Right atrium auricular region (tissue), 2 donors: ENCODE data around the gene CCBE1. TPM values are rescaled to one million over a fixed set of nuclear protein-coding genes. Genes with fewer than 3 reads are reported as not detected.

Experiments
- DNase-seq: peaks from one replicate; pipeline ENCODE4 v3.0.0-alpha.2; 2019; ENCODE audit warnings: low spot score
- H3K27ac ChIP-seq, 2 donors: fragments of 200-600 bp; sonication (generic); 1 replicate in 1 of 2; 2 replicates in 1 of 2; pipeline ENCODE4 v1.5.1; 2016 to 2019
- H3K27me3 ChIP-seq, 2 donors: fragments of 200-600 bp; sonication (generic); one replicate each; pipeline versions ENCODE4 v1.5.1 to v1.6.0; 2017 to 2019
- H3K36me3 ChIP-seq: fragments of 200-600 bp; sonication (generic); one replicate; pipeline ENCODE4 v1.5.1; 2016
- H3K4me1 ChIP-seq, 2 donors: fragments of 200-600 bp; sonication (generic); one replicate each; pipeline versions ENCODE4 v1.5.1 to v1.6.0; 2017 to 2019
- H3K4me3 ChIP-seq, 2 donors: fragments of 200-600 bp; sonication (generic); 1 replicate in 1 of 2; 2 replicates in 1 of 2; pipeline ENCODE4 v1.5.1; 2017 to 2019; ENCODE audit warnings: mild to moderate bottlenecking in 1 of 2, moderate library complexity in 1 of 2
- H3K9me3 ChIP-seq, 2 donors: fragments of 200-600 bp; sonication (generic); one replicate each; pipeline ENCODE4 v1.5.1; 2019
- total RNA-seq, 2 donors: library from RNA; depleted of rRNA; stranded (reverse); fragments of >200 nt; gene quantifications; one replicate each; pipeline ENCODE4 v1.1.0, GENCODE V29; 2016
- TF ChIP-seq, protein P1 (sequence below), 2 donors: fragments of 200-600 bp; sonication (generic); IDR thresholded peaks; one replicate each; pipeline ENCODE4 v1.5.1; 2019; ENCODE audit warnings: antibody characterized with exemption in 2 of 2

Gene CCBE1
- total RNA-seq, 2 donors from 2014 or later: 0.44 to 0.94 TPM

DNA sequence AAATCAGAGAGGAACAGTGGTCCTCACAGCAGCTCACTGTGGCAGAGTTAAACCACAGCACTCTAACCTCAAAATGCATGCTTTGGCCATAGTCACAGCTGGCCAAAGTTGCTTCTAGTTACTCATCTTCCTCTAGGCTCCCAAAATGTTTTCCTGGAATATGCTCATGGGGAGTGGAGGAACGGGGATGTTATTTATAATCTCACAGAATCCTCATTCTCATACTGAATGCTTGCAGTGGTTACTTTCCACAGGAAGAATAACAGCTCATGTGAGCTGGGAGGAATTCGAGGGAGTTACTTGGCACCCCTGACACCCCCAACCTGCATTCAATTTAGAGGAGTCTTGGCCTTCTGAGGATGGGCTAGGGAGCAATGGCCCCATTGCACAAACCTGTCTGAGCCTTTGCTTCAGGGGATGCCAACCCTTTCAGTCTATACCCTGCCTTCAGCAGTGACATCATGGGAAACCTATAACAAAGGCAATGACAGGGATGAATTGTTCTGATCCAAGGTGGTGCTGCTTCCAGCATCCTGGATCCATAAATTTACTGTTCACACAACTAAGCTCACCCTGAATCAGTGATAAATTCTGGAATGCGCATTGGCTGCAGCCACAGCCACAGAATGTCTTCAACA lies 22.4 kb upstream of the CCBE1 start:
- H3K27me3 ChIP-seq: no peaks in the 10 kb centered on the region
- peaks cover 0 to 6% of the 10 kb centered on the region in 2 donors for H3K9me3 ChIP-seq
- no peak overlapping the region for H3K4me3 ChIP-seq
- no peaks in the 10 kb centered on the region for H3K36me3 ChIP-seq
- TF ChIP-seq, protein P1, sequence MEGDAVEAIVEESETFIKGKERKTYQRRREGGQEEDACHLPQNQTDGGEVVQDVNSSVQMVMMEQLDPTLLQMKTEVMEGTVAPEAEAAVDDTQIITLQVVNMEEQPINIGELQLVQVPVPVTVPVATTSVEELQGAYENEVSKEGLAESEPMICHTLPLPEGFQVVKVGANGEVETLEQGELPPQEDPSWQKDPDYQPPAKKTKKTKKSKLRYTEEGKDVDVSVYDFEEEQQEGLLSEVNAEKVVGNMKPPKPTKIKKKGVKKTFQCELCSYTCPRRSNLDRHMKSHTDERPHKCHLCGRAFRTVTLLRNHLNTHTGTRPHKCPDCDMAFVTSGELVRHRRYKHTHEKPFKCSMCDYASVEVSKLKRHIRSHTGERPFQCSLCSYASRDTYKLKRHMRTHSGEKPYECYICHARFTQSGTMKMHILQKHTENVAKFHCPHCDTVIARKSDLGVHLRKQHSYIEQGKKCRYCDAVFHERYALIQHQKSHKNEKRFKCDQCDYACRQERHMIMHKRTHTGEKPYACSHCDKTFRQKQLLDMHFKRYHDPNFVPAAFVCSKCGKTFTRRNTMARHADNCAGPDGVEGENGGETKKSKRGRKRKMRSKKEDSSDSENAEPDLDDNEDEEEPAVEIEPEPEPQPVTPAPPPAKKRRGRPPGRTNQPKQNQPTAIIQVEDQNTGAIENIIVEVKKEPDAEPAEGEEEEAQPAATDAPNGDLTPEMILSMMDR (IDR thresholded peaks at IDR 0.05): no peak
- no peaks in the 10 kb centered on the region for H3K4me1 ChIP-seq
- no peak for DNase-seq
- H3K27ac ChIP-seq: no peak overlapping the region

DNA sequence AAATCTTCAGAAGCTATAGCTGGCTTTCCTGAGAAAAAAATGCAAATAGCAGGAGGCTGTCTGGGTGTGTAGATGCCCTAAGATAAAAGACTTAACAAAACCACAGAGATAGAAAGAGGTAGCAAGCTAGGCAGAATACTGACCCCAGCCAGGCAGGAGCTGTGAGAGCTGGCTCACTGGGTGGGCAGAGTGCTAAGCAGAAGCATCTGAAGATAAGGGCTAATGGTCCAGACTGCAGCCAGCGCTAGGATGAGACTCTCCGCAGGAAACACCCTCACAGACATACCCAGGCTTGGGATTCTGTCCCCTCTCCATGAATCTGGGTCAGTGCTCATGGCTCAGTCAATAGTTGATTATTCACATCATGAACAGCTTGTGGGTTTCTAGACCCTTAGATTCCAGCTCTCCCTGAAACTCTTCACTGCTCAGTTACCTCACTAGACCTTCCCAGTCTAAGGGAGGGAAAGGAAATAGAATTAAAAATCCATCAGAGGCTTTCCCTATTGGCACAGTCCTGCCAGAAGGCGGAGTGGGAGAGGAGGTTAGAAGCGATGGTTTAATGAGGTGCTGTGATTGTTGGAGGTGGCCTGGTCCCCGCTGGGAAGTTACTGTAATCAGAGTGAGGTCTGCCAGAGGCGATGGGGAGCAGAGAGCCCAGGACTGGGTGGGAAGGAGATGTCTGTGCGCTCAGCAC lies 21.4 kb upstream of the CCBE1 start:
- Histone ChIP-seq H3K27ac (no peak overlapping the region), H3K4me1 (no peaks in the 10 kb centered on the region), H3K9me3 (peaks cover 0 to 6% of the 10 kb centered on the region in 2 donors), H3K27me3 (no peaks in the 10 kb centered on the region), H3K4me3 (no peak overlapping the region), H3K36me3 (no peaks in the 10 kb centered on the region)
- DNase-seq: no peak
- TF ChIP-seq, protein P1 (IDR thresholded peaks at IDR 0.05): no peak

DNA sequence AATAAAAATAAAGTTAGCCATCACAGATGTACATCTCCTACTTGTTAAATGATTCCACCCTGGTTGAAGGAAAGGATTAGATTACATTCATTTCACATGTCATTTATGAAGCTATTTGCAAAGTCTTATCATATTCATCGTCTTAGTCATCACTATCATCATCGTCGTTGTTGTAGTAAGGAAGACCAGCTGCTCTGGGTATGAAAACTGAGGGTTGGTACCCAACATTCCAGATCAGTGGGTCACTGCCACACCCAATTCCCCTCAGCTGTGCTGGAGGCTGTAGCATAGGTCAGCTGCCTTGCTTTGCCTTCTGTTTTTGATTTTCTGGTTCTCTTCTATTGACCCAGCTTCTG lies 20.9 kb upstream of the CCBE1 start:
- H3K9me3 ChIP-seq: peaks cover 0 to 6% of the 10 kb centered on the region in 2 donors
- TF ChIP-seq, protein P1 (IDR thresholded peaks at IDR 0.05): no peak

DNA sequence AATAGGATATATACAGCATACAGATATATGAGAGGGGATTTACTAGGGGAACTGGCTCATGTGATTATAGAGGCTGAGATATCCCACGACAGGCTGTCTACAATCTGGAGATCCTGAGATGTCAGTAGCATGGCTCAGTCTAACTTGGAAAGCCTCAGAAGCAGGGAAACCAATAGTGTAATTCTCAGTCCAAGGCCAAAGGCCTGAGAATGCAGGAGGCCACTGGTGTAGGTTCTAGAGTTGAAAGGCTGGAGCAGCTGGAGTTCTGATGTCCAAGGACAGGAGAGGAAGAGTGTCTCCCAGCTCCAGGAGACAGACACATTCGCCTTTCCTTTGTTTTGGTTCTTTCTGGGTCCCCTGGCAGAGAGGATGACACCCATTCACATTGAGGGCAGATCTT lies 20.1 kb upstream of the CCBE1 start:
- Histone ChIP-seq H3K27me3 (no peaks in the 10 kb centered on the region), H3K9me3 (peaks cover 0 to 6% of the 10 kb centered on the region in 2 donors), H3K4me1 (no peaks in the 10 kb centered on the region), H3K27ac (no peak overlapping the region), H3K36me3 (no peaks in the 10 kb centered on the region), H3K4me3 (no peak overlapping the region)
- TF ChIP-seq, protein P1 (IDR thresholded peaks at IDR 0.05): no peak
- DNase-seq: no peak

More for the DNA sequence above, 20.9 kb upstream of the CCBE1 start:
- H3K36me3 ChIP-seq: no peaks in the 10 kb centered on the region
- no peak overlapping the region for H3K4me3 ChIP-seq
- H3K27me3 ChIP-seq: no peaks in the 10 kb centered on the region
- no peaks in the 10 kb centered on the region for H3K4me1 ChIP-seq
- no peak for DNase-seq
- H3K27ac ChIP-seq: no peak overlapping the region

DNA sequence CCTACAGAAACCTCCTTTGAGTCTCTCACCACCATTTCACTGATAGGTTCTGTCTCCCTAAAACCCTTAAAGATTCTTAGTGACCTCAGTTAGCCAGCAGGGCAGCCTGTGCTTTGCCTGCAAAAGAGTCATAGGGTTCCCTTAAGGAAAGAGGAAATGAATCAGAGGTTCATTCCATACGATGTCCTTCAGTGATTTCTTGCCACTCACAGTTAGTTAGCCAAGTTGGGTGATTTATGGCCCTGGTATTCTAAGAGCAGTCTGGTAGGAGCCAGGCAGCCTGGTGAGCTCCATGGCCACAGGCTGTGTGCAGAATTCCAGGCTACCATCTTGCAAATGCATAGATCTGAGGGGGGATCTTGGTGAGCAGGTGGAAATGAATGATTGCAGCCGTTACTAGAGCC lies 18.7 kb upstream of the CCBE1 start:
- H3K27me3 ChIP-seq: no peaks in the 10 kb centered on the region
- DNase-seq: no peak
- H3K36me3 ChIP-seq: no peaks in the 10 kb centered on the region
- no peaks in the 10 kb centered on the region for H3K4me1 ChIP-seq
- TF ChIP-seq, protein P1 (IDR thresholded peaks at IDR 0.05): no peak
- H3K27ac ChIP-seq: no peak overlapping the region
- H3K4me3 ChIP-seq: no peak overlapping the region
- no peaks in the 10 kb centered on the region for H3K9me3 ChIP-seq
